ENCODE results near the gene RPS26. TPM values are rescaled to one million over a fixed set of nuclear protein-coding genes. Genes with fewer than 3 reads are reported as not detected.

The RPS26 gene
- total RNA-seq, 4 donors from 2014 or later: 295 to 1,263 (median 759) TPM

DNA sequence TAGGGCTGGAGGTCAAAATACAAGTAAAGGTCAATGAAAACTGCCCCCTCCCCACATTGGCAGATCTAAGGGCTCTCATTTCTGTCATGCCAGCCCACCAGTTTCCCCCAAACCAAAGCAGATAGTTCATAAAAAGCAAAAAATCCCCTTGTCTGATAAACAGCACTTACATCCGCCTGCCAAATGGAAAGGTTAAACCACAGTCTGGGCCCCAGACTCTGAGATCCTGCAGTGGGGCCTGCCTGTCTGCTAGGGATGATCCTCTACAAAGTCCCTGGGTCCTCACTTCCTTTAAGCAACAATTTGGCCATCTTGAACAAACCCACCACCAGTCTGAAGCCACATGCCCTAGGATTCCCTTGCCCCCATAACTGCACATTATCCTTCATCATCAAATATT lies 9.7 kb upstream of the RPS26 start:
- no peak for TF ChIP-seq POLR2AphosphoS5 (IDR thresholded peaks at IDR 0.05)
- no peak for TF ChIP-seq POLR2A (IDR thresholded peaks at IDR 0.05)
- no peak for TF ChIP-seq EP300 (IDR thresholded peaks at IDR 0.05)
- TF ChIP-seq, protein P1, sequence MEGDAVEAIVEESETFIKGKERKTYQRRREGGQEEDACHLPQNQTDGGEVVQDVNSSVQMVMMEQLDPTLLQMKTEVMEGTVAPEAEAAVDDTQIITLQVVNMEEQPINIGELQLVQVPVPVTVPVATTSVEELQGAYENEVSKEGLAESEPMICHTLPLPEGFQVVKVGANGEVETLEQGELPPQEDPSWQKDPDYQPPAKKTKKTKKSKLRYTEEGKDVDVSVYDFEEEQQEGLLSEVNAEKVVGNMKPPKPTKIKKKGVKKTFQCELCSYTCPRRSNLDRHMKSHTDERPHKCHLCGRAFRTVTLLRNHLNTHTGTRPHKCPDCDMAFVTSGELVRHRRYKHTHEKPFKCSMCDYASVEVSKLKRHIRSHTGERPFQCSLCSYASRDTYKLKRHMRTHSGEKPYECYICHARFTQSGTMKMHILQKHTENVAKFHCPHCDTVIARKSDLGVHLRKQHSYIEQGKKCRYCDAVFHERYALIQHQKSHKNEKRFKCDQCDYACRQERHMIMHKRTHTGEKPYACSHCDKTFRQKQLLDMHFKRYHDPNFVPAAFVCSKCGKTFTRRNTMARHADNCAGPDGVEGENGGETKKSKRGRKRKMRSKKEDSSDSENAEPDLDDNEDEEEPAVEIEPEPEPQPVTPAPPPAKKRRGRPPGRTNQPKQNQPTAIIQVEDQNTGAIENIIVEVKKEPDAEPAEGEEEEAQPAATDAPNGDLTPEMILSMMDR (IDR thresholded peaks at IDR 0.05): no peak
- H3K4me3 ChIP-seq: no peak overlapping the region
- peaks cover 0 to 9% (median 0%) of the 10 kb centered on the region in 3 donors for H3K4me1 ChIP-seq
- 80 to 100% methylated on average over 1 of the region's 1 CpG for WGBS, 2 donors (ENCODE audit: low coverage in 1 of 2)
- ATAC-seq: no peak
- no peaks in the 10 kb centered on the region for H3K27me3 ChIP-seq
- H3K36me3 ChIP-seq: peaks cover 0 to 86% of the 10 kb centered on the region in 2 donors
- no peaks in the 10 kb centered on the region for H3K9me3 ChIP-seq
- no peak overlapping the region for H3K27ac ChIP-seq

DNA sequence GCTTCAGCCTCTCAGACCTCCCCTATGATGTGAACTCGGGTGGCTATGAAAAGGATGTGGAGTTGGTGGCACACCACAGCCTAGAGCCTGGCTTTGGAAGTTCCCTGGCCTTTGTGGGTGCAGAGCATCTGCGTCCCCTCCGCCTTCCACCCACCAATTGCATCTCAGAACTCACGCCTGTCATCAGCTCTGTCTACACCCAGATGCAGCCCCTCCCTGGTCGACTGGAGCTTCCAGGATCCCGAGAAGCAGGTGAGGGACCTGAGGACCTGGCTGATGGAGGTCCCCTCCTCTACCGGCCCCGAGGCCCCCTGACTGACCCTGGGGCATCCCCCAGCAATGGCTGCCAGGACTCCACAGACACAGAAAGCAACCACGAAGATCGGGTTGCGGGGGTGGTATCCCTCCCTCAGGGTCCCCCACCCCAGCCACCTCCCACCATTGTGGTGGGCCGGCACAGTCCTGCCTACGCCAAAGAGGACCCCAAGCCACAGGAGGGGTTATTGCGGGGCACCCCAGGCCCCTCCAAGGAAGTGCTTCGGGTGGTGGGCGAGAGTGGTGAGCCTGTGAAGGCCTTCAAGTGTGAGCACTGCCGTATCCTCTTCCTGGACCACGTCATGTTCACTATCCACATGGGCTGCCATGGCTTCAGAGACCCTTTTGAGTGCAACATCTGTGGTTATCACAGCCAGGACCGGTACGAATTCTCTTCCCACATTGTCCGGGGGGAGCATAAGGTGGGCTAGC lies 7.0 kb upstream of the RPS26 start:
- TF ChIP-seq POLR2AphosphoS5 (IDR thresholded peaks at IDR 0.05) (no peak), POLR2A (IDR thresholded peaks at IDR 0.05) (no peak), EP300 (IDR thresholded peaks at IDR 0.05) (no peak)
- TF ChIP-seq, protein P1 (IDR thresholded peaks at IDR 0.05): no peak
- no peak for ATAC-seq
- WGBS, 2 donors (ENCODE audit: low coverage in 1 of 2): 60 to 86% methylated on average over 1 to 6 of the region's 21 CpGs
- no peak overlapping the region for H3K27ac ChIP-seq
- H3K4me3 ChIP-seq: no peak overlapping the region
- no peaks in the 10 kb centered on the region for H3K9me3 ChIP-seq
- H3K4me1 ChIP-seq: no peaks in the 10 kb centered on the region
- peaks cover 0 to 73% of the 10 kb centered on the region in 2 donors for H3K36me3 ChIP-seq
- no peaks in the 10 kb centered on the region for H3K27me3 ChIP-seq

DNA sequence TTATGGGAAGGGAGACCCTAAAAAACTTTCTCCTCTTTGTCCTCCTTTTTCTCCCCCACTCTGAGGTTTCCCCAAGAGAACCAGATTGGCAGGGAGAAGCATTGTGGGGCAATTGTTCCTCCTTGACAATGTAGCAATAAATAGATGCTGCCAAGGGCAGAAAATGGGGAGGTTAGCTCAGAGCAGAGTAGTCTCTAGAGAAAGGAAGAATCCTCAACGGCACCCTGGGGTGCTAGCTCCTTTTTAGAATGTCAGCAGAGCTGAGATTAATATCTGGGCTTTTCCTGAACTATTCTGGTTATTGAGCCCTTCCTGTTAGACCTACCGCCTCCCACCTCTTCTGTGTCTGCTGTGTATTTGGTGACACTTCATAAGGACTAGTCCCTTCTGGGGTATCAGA lies 4.6 kb upstream of the RPS26 start:
- TF ChIP-seq, protein P1 (IDR thresholded peaks at IDR 0.05): no peak
- TF ChIP-seq POLR2A (IDR thresholded peaks at IDR 0.05) (no peak), POLR2AphosphoS5 (IDR thresholded peaks at IDR 0.05) (no peak), EP300 (IDR thresholded peaks at IDR 0.05) (no peak)
- 79 to 80% methylated on average over 1 to 2 of the region's 2 CpGs for WGBS, 2 donors (ENCODE audit: low coverage in 1 of 2)
- Histone ChIP-seq H3K9me3 (no peaks in the 10 kb centered on the region), H3K27me3 (no peaks in the 10 kb centered on the region), H3K4me1 (peaks cover 0 to 7% (median 4%) of the 10 kb centered on the region in 3 donors), H3K4me3 (no peak overlapping the region), H3K36me3 (peaks cover 0 to 58% of the 10 kb centered on the region in 2 donors), H3K27ac (no peak overlapping the region)
- no peak for ATAC-seq

DNA sequence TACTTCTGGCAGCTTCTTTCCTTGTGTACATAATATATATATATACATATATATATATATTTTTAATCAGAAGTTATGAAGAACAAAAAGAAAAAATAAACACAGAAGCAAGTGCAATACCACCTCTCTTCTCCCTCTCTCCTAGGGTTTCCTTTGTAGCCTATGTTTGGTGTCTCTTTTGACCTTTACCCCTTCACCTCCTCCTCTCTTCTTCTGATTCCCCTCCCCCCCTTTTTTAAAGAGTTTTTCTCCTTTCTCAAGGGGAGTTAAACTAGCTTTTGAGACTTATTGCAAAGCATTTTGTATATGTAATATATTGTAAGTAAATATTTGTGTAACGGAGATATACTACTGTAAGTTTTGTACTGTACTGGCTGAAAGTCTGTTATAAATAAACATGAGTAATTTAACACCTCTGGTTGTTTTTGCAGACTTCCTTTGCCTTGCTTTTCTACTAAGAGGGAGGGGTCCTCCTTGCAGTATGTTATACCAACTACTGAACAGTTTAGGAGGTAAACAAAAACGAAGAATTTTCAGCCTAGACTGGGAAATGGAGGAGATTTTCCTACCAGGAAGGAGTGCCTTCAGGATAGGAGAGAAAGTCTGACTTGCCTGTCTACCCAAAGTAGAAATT lies 3.6 kb upstream of the RPS26 start:
- no peak overlapping the region for H3K27ac ChIP-seq
- TF ChIP-seq, protein P1 (IDR thresholded peaks at IDR 0.05): no peak
- no peak for TF ChIP-seq POLR2AphosphoS5 (IDR thresholded peaks at IDR 0.05)
- TF ChIP-seq POLR2A (IDR thresholded peaks at IDR 0.05): no peak
- WGBS, 2 donors (ENCODE audit: low coverage in 1 of 2): 37 to 48% methylated on average over 2 of the region's 2 CpGs
- H3K4me3 ChIP-seq: no peak overlapping the region
- peaks cover 4 to 14% (median 4%) of the 10 kb centered on the region in 3 donors for H3K4me1 ChIP-seq
- H3K9me3 ChIP-seq: no peaks in the 10 kb centered on the region
- peaks cover 0 to 51% of the 10 kb centered on the region in 2 donors for H3K36me3 ChIP-seq
- H3K27me3 ChIP-seq: no peaks in the 10 kb centered on the region
- ATAC-seq: no peak

Measured in gastroesophageal sphincter (tissue), 4 donors.